Pulmonary artery endothelial cell (primary cell): ENCODE data around the gene LAMA3. TPM values are rescaled to one million over a fixed set of nuclear protein-coding genes. Genes with fewer than 3 reads are reported as not detected.

Experiments
- DNase-seq: peaks from one replicate; pipeline ENCODE4 v3.0.0-alpha.2; 2011; ENCODE audit warnings: low read depth, low spot score
- total RNA-seq: library from RNA; depleted of rRNA; stranded (reverse); fragments of >200 nt; gene quantifications from 2 replicates; pipeline ENCODE4 v1.2.3, GENCODE V29; 2014

The LAMA3 gene
- total RNA-seq, 1 donor from 2014 or later: 5.5 TPM

- DNase-seq: no peak
Measured at GRCh38 chr18:23936381-23936958, 247.2 kb downstream of the LAMA3 start.

- no peak for DNase-seq
Measured at GRCh38 chr18:23938043-23938756, 248.9 kb downstream of the LAMA3 start.

- DNase-seq: no peak
Measured at GRCh38 chr18:23938901-23939341, 249.7 kb downstream of the LAMA3 start.

- no peak for DNase-seq
Measured at GRCh38 chr18:23939366-23939765, 250.1 kb downstream of the LAMA3 start.

DNA sequence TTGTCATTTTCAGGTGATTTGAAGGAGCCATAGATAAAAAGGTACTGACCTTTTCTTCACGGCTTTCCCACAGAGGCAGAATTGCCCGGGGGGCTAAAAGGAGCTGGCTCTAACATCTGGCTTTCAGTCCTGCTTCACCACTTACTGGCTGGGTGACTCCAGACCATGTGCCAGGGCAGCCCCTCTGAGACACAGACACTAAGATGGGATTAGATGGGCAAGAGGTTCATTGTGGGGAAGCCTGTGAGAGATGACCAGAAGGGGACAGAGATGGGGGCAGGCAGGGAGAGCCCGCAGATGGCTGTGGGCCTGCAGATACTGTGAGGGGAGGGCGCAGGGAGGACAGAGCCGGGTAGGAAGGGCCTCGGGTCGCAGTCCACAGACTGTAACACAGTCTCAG is 250.6 kb downstream of the LAMA3 start:
- no peak for DNase-seq

GRCh38 chr18:23941791-23942190 is 252.5 kb downstream of the LAMA3 start:
- no peak for DNase-seq

GRCh38 chr18:23943104-23943503 is 253.9 kb downstream of the LAMA3 start:
- no peak for DNase-seq

DNA sequence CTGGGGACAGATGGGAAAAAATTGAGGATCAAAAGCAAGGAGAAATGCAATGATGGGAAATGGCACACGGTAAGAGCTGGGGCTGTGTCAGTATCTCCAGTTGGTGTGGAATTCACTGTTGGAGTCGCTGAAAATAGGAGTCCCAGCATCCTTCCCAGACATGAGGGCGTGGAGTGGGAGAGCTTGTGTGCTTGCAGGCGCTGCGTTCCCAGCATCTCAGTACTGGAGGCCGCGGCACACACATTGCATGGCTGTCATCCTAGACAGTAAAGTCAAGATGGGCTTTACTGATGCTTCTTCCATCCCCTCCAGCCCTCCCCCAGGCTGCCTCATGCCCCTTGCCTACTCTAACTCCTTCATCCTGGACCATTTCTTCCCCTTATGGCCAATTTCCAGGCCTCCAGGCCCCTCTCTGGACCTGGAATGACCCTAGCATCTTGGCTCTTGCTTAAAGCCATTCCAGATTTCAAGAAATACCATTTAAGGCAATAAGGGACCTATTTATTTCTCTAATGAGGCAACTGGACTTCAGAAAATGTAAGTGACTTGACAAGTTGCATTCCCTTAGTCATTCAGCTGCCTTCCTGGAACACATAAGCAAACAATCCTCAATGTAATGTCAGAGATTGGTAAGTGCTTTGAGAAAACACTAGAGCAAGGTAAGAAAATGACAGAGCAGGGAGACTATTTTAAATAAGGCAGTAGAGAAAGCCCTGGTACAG is 254.8 kb downstream of the LAMA3 start:
- no peak for DNase-seq

DNA sequence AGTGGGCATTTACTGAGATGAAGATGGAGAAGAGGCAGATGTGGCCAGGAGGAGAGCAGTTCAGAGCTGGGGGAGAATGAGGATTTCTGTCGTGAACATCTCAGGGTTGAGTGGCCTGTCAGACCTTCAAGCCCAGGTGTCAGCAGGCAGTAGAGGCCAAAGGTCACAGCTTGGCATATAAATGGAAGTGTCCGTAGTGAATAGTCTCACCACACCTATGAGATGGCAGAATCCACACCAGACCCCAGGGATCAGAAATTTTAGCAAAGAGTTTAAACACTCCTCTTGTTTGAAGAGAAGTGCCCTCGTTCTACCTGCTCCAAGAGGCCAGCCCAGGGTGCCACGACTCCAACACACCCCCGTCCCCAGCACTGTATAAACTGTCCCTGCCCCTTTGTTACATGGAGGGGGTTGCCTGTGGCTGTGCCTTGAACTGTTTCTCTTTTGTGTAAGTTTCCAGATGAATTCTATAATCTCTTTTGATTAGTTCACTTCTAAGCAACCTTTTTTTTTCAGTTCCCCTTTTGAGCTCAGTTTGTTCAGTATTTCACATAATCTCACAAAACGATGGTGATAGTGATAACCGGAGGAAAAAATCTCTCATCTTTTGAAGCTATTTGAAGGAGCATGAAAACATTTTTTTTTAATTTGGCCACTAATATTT is 256.3 kb downstream of the LAMA3 start:
- no peak for DNase-seq

- no peak for DNase-seq
Measured at GRCh38 chr18:23949863-23950262, 260.6 kb downstream of the LAMA3 start.

DNA sequence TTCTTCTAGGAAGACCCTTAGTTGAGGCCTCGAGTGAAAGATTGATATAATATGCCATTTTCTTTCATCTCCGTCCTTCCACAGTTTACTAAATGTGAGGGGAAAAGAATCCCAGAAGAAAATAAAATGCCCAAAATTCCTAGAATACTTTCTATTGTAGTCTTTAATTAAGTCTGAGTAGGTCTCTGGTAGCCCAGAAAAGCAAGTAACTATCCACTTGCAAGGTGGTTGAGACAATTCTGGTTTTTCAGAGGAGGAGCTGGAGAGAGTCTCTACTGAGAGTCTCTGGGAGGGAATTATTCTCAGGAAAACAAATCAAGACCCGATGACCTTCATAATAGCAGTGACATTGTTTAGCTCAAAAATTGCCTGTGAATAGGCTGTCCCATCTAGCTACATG is 261.4 kb downstream of the LAMA3 start:
- DNase-seq: no peak

GRCh38 chr18:23951206-23951605 is 262.0 kb downstream of the LAMA3 start:
- no peak for DNase-seq

- DNase-seq: no peak
Measured at GRCh38 chr18:23953984-23954383, 264.7 kb downstream of the LAMA3 start.

DNA sequence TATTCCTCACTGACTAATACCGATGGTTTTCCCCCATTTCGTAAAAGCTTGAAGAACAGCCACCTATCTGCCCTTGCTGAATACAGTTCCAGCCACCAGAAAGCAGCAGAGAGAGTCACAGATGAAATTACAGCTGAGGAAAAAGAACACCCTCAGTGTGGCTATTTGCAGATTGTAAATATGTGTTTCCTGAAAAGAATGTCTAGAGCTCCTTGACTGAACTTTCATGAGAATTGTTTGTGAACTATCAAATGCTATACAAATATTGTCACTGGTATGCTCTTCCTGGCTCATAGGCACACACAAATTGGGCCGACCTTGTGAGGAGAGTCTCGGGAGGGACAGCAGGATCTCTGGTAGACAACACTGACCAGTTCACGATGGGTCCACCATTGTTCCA is 267.2 kb downstream of the LAMA3 start:
- no peak for DNase-seq

- DNase-seq: no peak
Measured at GRCh38 chr18:23958036-23958435, 268.8 kb downstream of the LAMA3 start.

DNA sequence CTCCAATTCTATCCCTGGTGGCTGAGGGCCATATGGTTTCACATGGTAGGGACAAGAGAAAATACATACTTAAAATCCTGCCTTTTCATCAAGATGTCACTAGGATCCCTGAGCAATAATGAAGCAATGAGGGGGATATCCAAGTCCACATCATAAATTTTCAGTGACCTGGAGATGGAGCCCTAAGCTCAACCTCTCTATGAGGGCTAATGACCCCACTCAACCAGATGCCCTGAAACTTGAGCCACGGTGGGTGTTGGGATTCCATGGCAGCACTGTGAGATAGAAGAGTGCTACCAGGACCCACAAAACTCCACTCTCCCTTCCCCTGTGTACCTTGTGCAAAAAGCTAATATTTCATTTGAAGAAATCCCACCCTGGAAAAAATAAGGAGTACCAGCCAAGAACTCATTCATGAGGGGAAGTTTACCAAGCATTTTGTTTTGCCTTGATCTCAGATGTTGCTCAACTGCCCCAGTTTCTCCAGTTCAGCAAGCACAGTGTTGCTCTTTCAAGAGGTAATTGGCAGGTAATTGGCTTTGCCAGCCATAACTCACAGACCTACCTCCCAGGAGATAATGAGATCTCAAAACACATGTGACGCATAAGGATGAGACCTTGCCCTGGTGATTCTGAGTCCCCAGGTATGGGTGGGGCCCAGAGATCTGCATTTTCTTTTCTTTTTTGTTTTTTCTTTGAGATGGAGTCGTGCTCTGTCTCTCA is 274.4 kb downstream of the LAMA3 start:
- DNase-seq: no peak

DNA sequence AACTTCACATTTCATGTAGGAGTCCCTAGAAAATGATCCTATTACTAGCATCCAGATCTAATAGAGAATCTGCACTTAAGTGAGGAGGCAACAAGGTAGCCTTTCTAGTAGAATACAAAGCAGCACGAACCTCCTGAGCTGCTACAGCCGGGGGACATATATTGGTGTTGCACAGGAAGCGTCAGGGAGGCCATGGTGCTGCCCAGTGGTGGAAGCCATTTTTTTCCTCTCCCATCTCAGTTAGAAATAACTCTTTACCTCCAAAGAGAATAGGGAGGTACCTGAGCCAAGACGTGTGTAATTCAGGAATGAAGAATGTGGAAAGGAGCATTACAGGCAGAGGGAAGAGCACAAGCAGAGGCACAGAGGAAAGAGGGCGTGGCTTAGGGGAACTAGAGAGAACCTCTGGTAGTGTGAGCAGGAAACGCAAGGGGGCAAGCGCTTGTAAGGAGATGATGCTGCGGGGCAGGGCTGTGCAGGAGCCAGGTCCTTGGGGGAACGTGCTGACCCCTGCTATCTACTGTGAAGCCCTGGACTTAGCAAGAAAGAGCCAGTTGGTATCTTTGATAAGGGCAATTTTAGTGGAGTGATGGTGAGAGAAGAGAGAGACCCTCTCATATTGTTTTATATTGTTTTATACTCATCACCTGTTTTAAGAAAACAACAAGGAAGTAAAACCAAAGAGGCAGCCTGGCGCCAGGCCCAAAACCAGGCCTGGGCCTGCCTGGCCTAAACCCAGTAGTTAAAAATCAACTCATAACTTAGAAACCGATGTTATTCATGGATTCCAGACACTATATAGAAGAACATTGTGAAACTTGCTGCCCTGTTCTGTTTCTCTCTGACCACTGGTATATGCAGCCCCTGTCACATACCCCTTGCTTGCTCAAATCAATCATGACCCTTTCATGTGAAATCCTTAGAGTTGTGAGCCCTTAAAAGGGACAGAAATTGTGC is 275.3 kb downstream of the LAMA3 start:
- DNase-seq: no peak

DNA sequence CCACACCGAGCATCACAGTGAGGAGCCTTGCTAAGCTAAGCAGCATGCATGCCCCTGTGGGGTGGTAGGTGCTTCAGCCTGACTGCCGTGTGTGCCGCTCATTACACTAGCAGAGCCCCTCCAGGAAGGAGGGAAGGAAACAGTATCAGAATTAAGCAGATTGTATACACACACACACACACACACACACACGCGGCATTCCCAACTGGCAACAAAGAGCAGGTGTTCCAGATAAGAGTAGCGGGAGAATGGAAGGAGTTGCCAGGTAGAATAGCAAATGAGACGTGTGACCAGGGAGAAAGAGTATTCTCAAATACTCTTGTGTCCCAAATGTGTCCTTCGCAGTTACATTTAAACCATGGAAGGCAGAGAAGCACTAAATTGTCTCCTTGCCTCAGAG is 277.7 kb downstream of the LAMA3 start:
- DNase-seq: no peak

GRCh38 chr18:23967321-23968089 is 278.3 kb downstream of the LAMA3 start:
- DNase-seq: no peak
